ENCODE results near the gene NPAS1. TPM values are rescaled to one million over a fixed set of nuclear protein-coding genes. Genes with fewer than 3 reads are reported as not detected.
A peak's percentile ranks its signal among the peaks of the same experiment; 100 is the strongest.

Gene NPAS1
- total RNA-seq, 3 donors from 2014 or later (not counting 1 experiment from before 2014, with no cell fraction given): 0.64 to 0.65 TPM; not detected in 1

DNA sequence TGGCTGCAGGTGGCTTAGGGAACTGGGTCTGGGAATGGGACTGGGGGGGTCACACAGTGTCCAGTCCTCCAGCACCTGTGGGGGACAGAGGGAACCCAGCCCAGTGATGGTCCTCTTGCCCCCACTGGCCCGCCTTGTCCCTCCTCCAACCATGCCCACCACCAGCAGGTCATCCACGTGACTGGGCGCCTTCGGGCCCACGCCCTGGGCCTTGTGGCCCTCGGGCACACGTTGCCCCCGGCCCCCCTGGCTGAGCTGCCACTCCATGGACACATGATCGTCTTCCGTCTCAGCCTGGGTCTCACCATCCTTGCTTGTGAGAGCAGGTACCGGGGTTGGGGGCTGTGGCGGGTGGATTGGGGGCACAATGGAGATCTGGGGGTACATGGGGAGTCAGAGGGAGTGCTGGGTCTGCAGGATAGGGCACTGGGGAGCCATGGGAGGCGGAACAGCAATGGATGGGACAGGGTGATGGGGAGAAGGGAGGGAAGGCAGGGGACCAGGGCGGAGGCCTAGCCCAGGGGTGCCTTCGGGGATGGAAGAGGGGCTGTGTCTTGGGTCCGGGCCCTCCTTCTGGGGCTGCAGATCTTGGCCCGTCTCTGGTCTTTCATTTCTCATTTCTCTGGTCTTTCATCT, 19.7 kb downstream of the NPAS1 start:
- Mint-ChIP-seq H3K9me3 (no peaks in the 10 kb centered on the region), H3K27me3 (ENCODE audit: low read depth in 2 of 2) (no peaks in the 10 kb centered on the region), H3K27ac (no peak overlapping the region), H3K4me3 (no peak overlapping the region), H3K36me3 (no peaks in the 10 kb centered on the region), H3K4me1 (peaks cover 16 to 20% of the 10 kb centered on the region in 2 donors)
- intact Hi-C loops (cut with micrococcal nuclease): no loop called here
- H3K4me1 ChIP-seq (ENCODE audit: control insufficient read depth, insufficient read depth, low read length): peaks cover 17% of the 10 kb centered on the region
- H3K27ac ChIP-seq (ENCODE audit: low read length): no peak overlapping the region
- no peaks in the 10 kb centered on the region for H3K36me3 ChIP-seq (ENCODE audit: control insufficient read depth, insufficient read depth, low read length)
- no peak overlapping the region for H3K4me3 ChIP-seq (ENCODE audit: low read length)
- H3K9me3 ChIP-seq (ENCODE audit: control insufficient read depth, insufficient read depth, low read length): no peaks in the 10 kb centered on the region
- 94% methylated on average over 17 of the region's 17 CpGs for WGBS (ENCODE audit: insufficient coverage)
- TF ChIP-seq CTCF (IDR thresholded peaks at IDR 0.05): no peak
- DNase-seq: no peak
- H3K27me3 ChIP-seq (ENCODE audit: control insufficient read depth, insufficient read depth, low read length): no peaks in the 10 kb centered on the region
- ATAC-seq: no peak

DNA sequence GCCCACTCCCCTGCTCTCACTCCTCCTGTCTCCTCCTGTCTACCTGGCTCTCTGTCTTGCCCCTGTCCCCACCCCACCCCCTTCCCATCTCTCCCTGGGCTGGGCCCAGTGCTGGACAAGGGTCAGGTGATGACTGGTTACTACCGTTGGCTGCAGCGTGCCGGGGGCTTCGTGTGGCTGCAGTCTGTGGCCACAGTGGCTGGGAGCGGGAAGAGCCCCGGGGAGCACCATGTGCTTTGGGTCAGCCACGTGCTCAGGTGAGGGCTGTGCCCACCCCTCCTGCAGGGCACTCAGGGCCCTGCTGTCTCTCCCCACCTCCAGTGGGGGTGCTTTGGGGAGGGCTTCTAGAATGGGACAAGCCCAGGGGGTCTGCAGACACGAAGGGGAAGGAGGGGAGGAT, 21.2 kb downstream of the NPAS1 start:
- Histone ChIP-seq H3K27me3 (ENCODE audit: control insufficient read depth, insufficient read depth, low read length) (no peaks in the 10 kb centered on the region), H3K27ac (ENCODE audit: low read length) (no peak overlapping the region), H3K9me3 (ENCODE audit: control insufficient read depth, insufficient read depth, low read length) (no peaks in the 10 kb centered on the region), H3K4me3 (ENCODE audit: low read length) (no peak overlapping the region), H3K4me1 (ENCODE audit: control insufficient read depth, insufficient read depth, low read length) (peaks cover 8% of the 10 kb centered on the region), H3K36me3 (ENCODE audit: control insufficient read depth, insufficient read depth, low read length) (no peaks in the 10 kb centered on the region)
- peak overlapping the region in 1 of 2 donors; percentile 47 for H3K27ac Mint-ChIP-seq
- WGBS (ENCODE audit: insufficient coverage): 95% methylated on average over 8 of the region's 8 CpGs
- intact Hi-C loops (cut with micrococcal nuclease): no loop called here
- H3K4me3 Mint-ChIP-seq: no peak overlapping the region
- H3K36me3 Mint-ChIP-seq: no peaks in the 10 kb centered on the region
- ATAC-seq: no peak
- no peak for TF ChIP-seq CTCF (IDR thresholded peaks at IDR 0.05)
- H3K9me3 Mint-ChIP-seq: no peaks in the 10 kb centered on the region
- no peak for DNase-seq
- H3K27me3 Mint-ChIP-seq (ENCODE audit: low read depth in 2 of 2): no peaks in the 10 kb centered on the region
- H3K4me1 Mint-ChIP-seq: peaks cover 5 to 9% of the 10 kb centered on the region in 2 donors

DNA sequence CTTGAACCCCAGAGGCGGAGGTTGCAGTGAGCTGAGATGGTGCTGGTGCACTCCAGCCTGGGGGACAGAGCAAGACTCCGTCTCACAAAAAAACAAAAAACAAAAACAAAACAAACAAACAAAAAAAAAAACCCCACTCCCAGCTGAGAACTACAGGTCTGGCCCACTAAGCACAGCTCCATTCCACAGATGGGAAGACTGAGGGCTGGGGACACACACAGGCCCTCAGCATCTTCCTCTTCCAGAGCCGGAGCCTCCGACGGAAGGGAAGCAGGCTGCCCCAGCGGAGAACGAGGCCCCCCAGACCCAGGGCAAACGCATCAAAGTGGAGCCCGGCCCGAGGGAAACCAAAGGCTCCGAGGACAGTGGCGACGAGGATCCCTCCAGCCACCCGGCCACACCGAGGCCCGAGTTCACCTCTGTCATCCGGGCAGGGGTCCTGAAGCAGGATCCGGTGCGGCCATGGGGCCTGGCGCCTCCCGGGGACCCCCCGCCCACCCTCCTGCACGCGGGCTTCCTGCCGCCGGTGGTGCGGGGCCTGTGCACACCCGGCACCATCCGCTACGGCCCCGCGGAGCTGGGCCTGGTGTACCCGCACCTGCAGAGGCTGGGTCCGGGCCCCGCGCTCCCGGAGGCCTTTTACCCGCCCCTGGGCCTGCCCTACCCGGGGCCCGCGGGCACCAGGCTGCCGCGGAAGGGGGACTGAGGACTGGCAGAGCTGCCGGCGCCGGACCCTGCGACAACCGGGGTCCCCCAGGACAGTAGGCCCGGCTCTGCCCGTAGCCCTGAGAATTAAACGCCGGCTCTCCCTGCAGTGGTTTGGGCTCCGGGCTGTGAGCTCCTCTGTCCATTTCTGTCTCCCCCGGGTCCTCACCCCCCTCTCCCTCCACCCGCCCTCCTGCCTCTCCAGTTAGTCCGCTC, 25.6 kb downstream of the NPAS1 start:
- Mint-ChIP-seq H3K9me3 (no peaks in the 10 kb centered on the region), H3K36me3 (no peaks in the 10 kb centered on the region), H3K4me1 (peaks cover 6 to 30% of the 10 kb centered on the region in 2 donors), H3K4me3 (no peak overlapping the region), H3K27ac (no peak overlapping the region), H3K27me3 (ENCODE audit: low read depth in 2 of 2) (no peaks in the 10 kb centered on the region)
- no peak for TF ChIP-seq CTCF (IDR thresholded peaks at IDR 0.05)
- H3K27ac ChIP-seq (ENCODE audit: low read length): no peak overlapping the region
- no peak overlapping the region for H3K4me3 ChIP-seq (ENCODE audit: low read length)
- intact Hi-C loops (cut with micrococcal nuclease): no loop called here
- ATAC-seq (no peak), DNase-seq (no peak)
- H3K36me3 ChIP-seq (ENCODE audit: control insufficient read depth, insufficient read depth, low read length): no peaks in the 10 kb centered on the region
- H3K4me1 ChIP-seq (ENCODE audit: control insufficient read depth, insufficient read depth, low read length): peaks cover 13% of the 10 kb centered on the region
- H3K27me3 ChIP-seq (ENCODE audit: control insufficient read depth, insufficient read depth, low read length): no peaks in the 10 kb centered on the region
- 97% methylated on average over 54 of the region's 56 CpGs for WGBS (ENCODE audit: insufficient coverage)
- H3K9me3 ChIP-seq (ENCODE audit: control insufficient read depth, insufficient read depth, low read length): no peaks in the 10 kb centered on the region
